ENCODE measurements around the gene TSPO2.
"Not testable (repeated sequence)": the region's sequence is repeated elsewhere in the genome, so short reads cannot be mapped to it uniquely, and the experiment has no call there.

Gene TSPO2

GRCh38 chr6:41042226-41043055, at the start of gene TSPO2:
TSPO2 (plus strand) TSS chr6:41042467; CDS start chr6:41042986, 519 bp downstream.
- DNase-seq = no peak

GRCh38 chr6:40992746-40993145, 49.5 kb upstream of the TSPO2 start:
- DNase-seq = no peak

GRCh38 chr6:40996591-40997233, 45.6 kb upstream of the TSPO2 start:
- no peak for DNase-seq

- DNase-seq = no peak
Measured at GRCh38 chr6:40997234-40997957, 44.9 kb upstream of the TSPO2 start.

- DNase-seq = no peak
Measured at GRCh38 chr6:40998661-40999060, 43.6 kb upstream of the TSPO2 start.

- DNase-seq = no peak
Measured at GRCh38 chr6:40999569-40999968, 42.7 kb upstream of the TSPO2 start.

- DNase-seq = no peak
Measured at GRCh38 chr6:41000248-41000647, 42.0 kb upstream of the TSPO2 start.

- DNase-seq = no peak
Measured at GRCh38 chr6:41002168-41002567, 40.1 kb upstream of the TSPO2 start.

- DNase-seq = peak; percentile 8 to 65 (median 28)
Measured at GRCh38 chr6:41006217-41006616, 36.0 kb upstream of the TSPO2 start.

GRCh38 chr6:41006980-41007379, 35.3 kb upstream of the TSPO2 start:
- not testable (repeated sequence) for DNase-seq

- DNase-seq = no peak
Measured at GRCh38 chr6:41008011-41008410, 34.3 kb upstream of the TSPO2 start.

- no peak for DNase-seq
Measured at GRCh38 chr6:41009669-41010068, 32.6 kb upstream of the TSPO2 start.

GRCh38 chr6:41011673-41012072, 30.6 kb upstream of the TSPO2 start:
- no peak for DNase-seq

GRCh38 chr6:41013466-41014153, 28.7 kb upstream of the TSPO2 start:
- DNase-seq = no peak

GRCh38 chr6:41014780-41015179, 27.5 kb upstream of the TSPO2 start:
- no peak for DNase-seq

- not testable (repeated sequence) for DNase-seq
Measured at GRCh38 chr6:41015860-41016259, 26.4 kb upstream of the TSPO2 start.

- no peak for DNase-seq
Measured at GRCh38 chr6:41017663-41018062, 24.6 kb upstream of the TSPO2 start.

- DNase-seq = no peak
Measured at GRCh38 chr6:41021832-41022231, 20.4 kb upstream of the TSPO2 start.

GRCh38 chr6:41022294-41022693, 20.0 kb upstream of the TSPO2 start:
- DNase-seq = no peak

GRCh38 chr6:41023114-41023513, 19.2 kb upstream of the TSPO2 start:
- DNase-seq = no peak

GRCh38 chr6:41025966-41026530, 16.2 kb upstream of the TSPO2 start:
- DNase-seq = no peak

GRCh38 chr6:41027241-41027640, 15.0 kb upstream of the TSPO2 start:
- peak in 1 of 6 experiments; percentile 26 for DNase-seq
